GM19468 (cell line): Measurements from ENCODE around the gene SLC46A1.

Experiments used
- ATAC-seq: cut with Tn5 transposase; IDR thresholded peaks from one replicate; pipeline ENCODE4 v1.9.1; 2021; ENCODE audit warnings: mild to moderate bottlenecking, moderate library complexity, moderate number of reproducible peaks; ENCODE audit not compliant: unreplicated experiment; ENCODE audit errors: extremely low read depth

The SLC46A1 gene

DNA sequence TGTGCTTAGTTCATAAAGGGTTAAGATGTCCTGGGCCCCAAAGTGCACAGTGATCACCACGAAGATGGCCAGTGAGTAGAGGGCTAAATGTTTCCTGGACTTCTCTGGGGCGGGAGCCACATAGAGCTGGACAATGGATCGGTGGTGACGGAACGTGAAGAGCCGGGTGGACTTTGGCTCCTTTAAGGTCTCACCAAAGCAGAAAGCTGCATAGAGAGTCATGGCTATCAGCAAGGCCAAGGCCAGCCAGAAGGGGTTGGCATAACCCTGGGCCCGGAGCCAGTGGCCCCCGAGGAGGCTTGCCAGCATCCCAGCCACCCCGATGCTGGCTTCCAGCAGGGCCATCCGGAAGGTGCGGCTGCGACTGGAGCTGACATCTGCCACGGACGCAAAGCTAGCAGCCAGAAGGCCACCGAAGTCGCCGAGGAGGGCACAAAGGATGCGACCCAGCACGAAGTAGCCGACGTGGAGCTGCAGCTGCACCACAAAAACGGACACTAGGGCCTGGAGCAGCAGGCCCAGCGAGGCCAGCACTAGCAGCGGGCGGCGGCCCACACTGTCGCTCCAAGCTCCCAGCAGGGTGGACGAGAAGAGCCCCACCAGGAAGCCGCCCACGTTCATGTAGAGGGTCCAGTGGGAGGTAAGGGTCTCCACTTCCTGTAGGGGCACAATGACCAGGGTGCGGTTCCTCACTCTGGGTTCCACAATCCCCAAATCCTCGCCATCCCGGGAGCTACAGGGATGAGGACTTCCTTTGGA lies 1.0 kb downstream of the SLC46A1 start:
- ATAC-seq: no peak

DNA sequence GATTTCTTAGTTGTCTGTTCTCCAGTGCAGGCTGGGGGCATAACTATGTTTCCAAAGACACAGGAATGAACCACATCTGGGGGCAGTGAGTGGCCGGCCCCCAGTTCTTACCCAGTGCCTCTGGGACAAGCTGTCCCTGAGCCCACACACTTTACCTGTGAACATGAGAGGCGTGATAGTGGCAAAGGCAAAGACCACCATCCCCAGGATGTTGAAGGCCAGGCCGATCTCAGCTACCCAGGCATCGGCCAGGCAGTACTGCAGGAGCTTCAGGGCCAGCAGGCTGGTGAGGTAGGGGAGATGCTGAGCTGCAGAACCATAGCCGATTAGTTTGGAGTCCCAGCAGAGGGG lies 1.6 kb downstream of the SLC46A1 start:
- no peak for ATAC-seq

DNA sequence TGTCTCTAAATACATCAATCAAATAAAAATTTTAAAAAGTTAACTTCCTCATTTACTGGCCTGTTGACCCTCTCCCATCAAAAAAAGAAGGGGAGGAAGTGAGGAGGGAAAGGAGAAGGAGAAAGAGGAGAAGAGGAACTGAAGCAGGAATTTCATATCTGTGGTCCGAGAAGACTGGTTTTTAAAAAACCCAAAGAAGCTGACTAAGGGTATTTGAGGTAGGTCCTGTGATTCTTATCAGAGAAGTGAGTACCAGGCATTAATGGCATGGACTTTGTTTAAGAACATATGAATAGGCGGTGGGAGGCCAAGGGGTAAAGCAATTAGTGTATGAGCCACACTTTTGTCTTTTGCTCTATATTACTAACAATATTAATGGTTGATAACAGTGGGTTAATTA lies 2.0 kb downstream of the SLC46A1 start:
- ATAC-seq: no peak

DNA sequence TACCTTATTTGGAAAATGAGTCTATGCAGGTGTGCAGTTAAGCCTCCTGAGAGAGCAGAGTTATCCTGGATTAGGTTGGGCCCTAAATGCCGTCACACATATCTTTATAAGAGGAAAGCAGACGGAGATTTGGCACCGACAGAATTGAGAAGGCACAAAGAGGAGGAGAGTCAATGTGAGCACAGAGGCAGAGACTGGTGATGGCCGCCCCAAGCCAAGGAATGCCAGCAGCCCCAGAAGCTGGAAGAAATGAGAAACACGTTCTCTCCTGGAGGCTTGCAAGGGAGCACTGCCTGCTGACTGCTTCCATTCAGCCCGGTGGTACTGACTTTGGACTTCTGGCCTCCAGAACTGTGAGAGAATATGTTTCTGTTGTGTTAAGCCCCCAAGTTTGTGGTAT lies 3.2 kb downstream of the SLC46A1 start:
- no peak for ATAC-seq

DNA sequence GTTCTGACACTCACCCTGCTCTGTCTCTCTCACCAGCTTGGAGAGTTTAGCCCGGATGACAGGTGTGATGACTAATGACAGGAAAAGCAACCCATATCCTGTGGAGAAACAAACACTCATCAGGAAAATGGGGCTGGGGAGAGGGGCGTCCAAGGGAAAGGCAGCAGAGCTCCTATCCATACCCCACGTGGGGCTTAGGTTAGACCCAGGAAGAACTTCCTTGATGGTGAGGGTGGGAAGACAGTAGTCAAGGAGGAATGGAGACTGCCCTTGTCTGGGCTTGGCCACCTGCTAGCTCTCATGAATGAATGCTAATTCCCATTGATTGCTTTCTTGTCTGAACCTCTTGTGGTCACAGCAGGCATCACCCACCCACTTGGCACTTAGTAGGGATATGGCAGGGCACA lies 3.8 kb downstream of the SLC46A1 start:
- no peak for ATAC-seq

DNA sequence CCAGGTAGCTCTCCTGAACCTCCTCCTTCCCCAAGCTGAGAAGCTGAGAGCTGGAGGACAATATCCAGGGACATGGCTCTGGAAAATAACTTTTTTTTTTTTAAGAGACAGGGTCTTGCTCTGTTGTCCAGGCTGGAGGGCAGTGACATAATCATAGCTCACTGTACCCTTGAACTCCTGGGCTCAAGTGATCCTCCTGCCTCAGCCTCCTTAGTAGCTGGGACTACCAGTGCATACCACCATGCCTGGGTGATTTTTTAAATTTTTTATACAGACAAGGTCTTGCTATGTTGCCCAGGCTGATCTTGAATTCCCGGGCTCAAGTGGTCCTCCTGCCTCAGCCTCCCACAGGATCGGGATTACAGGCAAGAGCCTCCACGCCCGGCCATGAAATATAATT lies 6.2 kb downstream of the SLC46A1 start:
- no peak for ATAC-seq

DNA sequence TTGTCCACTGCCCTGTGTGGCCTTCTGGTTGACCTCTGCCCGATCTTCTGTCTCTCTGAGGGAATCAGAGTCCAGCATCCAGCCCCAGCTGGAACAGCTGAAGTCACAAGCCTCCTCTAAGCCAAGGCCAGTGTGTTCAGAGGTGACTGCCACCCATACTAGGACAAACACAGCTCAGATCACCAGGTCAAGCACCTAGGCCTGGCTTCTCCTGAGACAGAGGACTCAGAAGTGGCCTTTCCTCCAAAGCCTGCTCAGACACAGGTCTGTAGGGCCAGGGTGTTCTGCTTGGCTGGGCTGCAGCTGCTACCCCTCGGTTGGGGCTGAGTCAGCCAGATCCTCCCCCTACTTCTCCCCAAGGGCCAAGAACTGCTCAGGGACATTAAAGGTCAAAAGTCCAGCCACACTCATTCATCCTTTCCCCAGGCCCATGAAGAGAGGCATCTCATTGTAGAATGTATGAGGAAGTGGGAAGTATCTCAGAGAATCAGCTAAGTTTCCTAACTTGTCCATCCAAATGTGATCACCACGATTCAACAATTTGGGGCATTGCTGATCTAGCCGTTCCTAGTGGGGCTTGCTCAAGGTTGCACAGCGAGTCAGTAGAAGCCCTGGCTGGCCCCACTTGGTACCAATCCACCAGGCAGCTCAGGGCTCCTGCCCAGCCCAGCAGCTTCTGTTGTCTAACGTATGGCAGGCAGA lies 7.6 kb downstream of the SLC46A1 start:
- ATAC-seq: no peak

DNA sequence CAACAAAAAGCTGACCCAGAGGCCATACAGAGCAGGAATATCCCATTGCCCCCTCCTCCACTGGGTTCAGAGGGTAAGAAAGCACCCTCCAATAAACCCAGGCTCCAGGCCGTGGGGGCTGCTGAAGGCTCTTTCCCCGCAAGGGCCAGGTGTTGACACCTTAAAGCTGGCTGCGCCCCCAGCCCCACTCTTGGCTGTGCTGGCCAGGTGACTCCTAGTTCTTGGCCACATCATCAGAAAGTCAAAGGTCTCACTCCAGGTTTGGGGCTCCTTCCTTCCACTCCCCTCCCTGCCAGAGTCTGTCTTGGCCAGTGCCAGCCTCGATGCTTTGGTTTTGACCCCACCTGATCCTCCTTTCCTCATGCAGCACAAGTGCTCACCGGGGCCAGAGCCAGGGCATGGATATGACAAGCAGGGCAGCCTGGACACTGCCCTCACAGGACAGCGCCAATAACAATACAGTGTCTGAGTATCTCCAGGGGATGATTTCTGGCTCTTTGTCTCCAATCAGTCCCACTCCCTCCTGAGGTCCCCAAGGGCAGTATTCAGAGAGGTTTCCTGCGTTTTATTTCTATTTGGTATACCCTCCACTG lies 8.2 kb downstream of the SLC46A1 start:
- no peak for ATAC-seq

DNA sequence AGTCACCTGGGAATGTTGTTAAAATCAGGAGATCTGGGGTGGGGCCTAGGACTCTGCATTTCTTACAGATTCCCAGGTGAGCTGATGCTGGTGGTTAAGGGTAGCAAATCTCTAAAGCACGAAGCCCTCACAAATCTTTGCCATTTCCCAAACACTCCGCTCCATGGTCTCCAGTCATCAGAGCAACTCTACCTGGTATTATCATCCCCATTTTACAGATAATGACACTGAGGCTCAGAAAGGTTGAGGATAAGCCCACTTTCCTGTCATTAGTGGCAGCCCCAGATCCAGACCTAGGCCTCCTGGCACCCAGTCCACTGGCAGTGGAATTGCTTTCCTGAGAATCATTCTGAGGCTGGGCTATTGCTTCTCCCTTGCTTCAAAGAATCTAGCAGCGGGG lies 8.7 kb downstream of the SLC46A1 start:
- ATAC-seq: no peak

DNA sequence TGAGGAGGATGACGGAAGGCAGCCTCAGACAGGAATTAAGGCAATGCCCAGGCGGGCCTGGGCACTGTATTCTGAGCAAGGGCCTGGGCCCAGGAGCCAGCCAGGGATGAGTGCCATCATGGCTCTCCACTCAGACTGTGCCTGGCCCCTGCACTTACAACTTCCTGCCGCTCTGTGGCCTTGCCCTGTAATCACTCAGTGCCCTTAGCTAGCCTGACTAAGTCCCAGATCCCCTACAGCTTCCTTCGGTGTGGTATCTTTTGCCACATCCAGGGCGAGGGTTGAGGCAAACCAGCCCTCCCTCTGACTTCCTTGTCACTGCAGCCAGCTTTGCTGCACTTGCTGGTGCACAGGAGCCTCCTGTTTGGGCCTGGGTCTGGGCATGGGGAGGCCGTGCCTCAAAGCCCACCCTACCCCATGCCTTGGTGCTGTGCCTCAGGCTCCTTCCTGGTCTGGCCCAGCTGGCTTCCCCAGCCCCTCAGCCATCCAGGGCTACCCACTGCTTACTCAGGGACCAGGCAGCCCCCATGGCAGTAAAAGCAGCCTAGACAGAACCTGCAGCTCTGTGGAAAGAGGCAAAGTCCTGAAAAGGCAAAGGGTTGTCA lies 9.3 kb downstream of the SLC46A1 start:
- no peak for ATAC-seq

DNA sequence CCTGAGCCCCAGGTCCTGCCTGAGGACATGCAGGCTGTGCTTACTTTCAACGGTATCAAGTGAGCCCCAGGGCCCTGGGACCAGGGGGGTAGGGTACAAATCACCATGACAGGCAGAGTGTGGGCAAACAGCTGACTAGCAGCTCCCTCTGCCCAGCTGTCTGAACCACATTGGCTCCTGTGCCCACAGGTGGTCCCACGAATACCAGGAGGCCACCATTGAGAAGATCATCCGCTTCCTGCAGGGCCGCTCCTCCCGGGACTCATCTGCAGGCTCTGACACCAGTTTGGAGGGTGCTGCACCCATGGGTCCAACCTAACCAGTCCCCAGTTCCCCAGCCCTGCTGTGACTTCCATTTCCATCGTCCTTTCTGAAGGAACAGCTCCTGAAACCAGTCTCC lies 10.0 kb downstream of the SLC46A1 start:
- ATAC-seq: no peak

DNA sequence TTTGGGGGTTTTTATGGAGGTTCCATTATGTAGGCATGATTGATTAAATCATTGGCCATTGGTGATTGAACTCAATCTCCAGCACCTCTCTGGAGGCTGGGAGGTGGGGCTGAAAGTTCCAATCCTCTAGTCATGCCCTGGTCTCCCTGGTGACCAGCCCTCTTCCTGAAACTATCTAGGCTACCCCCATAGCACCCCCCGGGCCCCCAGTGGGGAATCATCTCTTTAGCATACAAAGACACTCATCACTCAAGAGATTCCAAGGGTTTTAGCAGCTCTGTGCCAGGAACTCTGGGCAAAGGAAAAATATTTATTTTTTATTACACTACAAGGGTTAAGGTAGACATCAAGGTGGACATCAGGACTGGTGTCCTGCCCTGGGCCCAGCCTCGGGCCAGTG lies 10.6 kb downstream of the SLC46A1 start:
- no peak for ATAC-seq

DNA sequence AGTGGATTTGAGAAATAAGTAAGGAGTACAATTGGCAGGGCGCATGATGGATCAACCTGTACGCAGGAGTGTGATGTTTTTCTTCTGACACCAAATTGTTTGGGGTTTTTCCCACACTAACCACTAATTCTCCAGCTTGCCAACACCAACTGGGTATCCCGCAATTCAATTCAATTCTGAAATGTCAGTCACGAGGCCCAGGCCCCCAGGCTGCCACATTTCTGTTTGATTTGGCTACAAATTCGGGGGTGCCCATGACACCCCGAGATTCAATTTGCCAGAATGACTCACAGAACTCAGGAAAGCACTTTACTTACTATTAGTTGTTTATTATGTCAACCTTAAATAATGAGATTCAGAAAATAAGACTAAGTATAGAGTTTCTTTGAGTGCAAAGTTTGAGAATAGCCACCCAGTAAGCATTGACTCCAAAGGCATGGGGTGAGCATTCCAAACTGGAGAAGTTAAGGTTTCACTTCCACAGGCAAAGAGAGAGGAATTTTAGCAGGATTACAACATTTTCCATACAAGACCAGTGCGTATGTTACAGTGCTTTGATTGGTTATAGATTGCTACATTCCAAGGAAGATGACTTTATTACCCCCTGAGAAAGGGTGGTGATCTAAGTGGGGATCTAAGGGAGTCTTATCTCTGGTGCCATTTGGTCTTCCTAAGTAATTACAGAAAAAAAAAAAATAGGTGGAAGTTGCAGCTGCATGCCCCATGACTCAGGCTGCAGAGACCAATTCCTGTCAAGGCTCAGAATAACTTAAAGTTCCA lies 11.5 kb downstream of the SLC46A1 start:
- no peak for ATAC-seq

DNA sequence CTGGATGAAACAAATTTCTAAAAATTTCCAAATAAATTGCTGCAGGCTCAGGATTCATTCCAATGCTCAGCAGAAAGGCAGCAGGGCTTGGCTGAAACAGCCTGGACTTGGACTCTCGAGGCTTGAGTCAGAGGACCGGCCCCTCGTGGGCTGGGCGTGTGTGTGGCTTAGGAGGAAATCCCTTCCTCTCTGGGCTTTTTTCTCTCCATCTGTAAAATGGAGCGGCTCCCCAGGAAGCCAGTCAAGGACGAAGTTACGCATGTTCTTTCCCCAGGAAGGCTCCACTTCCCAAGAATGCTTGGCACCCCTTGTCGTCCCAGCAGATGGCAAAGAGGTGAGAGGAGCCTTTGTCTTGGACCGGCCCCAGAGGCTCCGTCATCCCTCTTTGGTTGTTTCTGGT lies 13.5 kb downstream of the SLC46A1 start:
- ATAC-seq: no peak

DNA sequence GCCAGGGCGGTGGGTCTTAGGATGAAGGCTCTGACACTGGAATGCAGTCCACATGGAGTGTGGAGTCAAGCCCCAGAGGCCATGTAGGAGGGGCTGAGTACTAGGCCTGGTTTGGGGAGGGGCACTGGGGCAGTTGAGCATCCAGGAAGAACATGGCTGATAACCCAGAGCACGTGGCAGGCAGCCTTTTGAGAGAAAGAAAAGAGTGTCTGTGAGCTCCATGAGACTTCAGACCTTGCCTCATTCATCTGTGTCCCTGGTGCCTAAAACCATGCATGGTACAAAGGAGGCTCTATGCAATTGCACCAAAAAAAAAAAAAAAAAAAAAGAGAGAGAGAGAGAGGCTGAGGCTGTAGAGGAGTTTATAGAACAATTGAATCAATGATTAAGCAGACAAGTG lies 14.6 kb downstream of the SLC46A1 start:
- ATAC-seq: no peak

DNA sequence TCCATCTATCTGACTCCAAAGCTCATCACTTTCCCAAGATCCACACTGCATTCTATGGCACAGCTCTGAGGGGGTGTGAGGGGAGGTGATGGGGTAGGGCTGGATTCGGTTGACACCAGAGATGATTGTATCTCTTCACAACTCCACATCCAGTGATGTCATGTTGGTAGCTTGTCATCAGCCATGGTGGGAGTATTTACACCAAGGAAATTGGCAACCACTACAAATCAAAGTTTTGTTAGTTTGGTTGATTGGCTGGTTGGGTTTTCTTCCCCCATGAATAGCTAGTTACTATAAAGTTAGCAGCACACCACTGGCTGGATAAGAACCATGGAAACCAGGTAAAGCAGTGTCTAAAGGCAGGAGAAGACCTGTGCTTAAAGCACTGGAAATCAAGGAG lies 15.0 kb downstream of the SLC46A1 start:
- no peak for ATAC-seq

DNA sequence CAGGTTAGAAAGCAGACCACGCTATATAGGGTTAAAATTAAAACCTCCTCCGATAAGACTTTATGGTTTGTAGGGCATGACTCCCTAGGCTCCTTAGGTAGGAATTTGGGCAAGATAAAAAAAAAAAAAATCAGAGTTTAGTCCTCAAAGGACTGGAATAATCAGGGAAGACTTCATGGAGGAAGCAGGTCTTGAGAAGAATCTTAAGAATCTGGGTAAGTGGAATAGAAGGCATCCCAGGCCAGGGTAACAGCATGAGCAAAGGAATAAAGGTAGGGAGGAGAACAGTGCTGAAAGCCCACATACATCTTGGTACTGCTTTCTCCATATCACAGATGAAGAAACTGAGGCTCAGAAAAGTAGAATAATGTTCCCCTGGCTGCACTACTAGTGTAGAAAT lies 15.4 kb downstream of the SLC46A1 start:
- no peak for ATAC-seq

DNA sequence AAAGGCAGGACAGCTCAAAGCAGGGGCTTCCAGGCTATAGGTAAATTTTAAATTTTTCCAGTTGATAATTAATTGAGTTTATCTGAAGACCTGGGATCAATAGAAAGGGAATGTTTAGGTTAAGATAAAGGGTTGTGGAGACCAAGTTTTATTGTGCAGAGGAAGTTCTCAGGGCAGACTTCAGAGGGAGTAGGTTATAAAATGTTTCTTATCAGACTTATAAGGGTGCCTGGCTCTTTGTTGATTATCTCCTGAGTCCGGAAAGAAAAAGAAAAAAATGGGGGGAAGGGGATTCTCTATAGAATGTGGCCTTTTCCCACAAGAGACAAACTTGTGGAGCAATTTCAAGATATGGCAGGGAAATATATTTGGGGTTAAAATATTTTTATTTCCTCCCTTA lies 15.9 kb downstream of the SLC46A1 start:
- ATAC-seq: no peak

DNA sequence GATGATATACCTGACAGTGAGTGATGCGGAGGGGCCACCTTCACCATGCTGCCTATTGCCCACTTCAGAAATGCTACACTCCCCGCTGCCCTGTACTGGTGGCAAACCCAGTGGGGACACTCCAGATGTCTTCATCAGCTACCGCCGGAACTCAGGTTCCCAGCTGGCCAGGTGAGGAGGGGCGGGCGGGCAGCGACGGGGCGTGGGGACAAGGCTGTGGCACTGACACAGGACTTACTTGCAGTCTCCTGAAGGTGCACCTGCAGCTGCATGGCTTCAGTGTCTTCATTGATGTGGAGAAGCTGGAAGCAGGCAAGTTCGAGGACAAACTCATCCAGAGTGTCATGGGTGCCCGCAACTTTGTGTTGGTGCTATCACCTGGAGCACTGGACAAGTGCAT lies 17.9 kb downstream of the SLC46A1 start:
- no peak for ATAC-seq

DNA sequence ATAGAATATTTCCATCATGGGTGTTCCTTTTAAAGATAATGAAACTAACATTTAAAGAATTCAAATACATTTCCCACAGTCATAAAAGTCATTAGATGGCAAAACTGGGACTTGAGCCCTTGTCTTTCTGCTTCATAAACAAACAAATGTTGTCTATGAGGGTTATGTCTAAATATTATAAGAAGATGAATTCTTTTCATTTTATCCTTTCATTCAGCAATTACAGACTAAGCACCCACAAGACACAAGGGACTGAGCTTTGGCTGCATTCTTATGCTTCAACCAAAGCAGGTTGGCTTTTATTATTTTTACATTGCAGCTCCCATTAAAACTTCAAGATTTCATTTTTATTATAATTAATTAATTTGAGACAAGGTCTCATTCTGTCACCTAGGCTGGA lies 19.6 kb downstream of the SLC46A1 start:
- no peak for ATAC-seq

DNA sequence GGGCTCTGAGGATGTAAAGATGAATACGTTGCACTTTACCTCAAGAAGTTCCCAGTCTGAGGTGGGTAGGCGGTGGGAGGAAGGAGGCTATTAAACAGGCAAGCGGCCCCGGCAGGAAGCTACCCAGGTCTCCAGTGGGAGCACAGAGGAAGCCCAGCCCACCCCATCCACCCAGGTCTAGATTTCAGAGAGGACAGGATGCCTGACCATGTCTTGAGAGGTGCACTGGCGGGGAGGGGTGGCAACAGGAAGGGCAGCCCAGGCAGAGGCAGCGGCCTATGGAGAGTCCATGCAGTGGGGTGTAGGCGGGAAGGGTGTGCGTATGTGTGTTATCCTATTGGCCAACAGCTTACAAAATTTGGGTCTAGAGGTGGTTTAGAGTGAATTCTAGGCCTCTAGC lies 20.6 kb downstream of the SLC46A1 start:
- no peak for ATAC-seq
